Hippocampal formation (tissue), 2 donors: ENCODE measurements around the gene ADAMTS3.
A peak's percentile ranks its signal among the peaks of the same experiment; 100 is the strongest.
"Not testable (repeated sequence)": the region's sequence is repeated elsewhere in the genome, so short reads cannot be mapped to it uniquely, and the experiment has no call there.

Source experiments
- DNase-seq, 2 donors: peaks; one replicate each; lab custom pipeline; 2025; lab: John Stamatoyannopoulos, UW

The ADAMTS3 gene

DNA sequence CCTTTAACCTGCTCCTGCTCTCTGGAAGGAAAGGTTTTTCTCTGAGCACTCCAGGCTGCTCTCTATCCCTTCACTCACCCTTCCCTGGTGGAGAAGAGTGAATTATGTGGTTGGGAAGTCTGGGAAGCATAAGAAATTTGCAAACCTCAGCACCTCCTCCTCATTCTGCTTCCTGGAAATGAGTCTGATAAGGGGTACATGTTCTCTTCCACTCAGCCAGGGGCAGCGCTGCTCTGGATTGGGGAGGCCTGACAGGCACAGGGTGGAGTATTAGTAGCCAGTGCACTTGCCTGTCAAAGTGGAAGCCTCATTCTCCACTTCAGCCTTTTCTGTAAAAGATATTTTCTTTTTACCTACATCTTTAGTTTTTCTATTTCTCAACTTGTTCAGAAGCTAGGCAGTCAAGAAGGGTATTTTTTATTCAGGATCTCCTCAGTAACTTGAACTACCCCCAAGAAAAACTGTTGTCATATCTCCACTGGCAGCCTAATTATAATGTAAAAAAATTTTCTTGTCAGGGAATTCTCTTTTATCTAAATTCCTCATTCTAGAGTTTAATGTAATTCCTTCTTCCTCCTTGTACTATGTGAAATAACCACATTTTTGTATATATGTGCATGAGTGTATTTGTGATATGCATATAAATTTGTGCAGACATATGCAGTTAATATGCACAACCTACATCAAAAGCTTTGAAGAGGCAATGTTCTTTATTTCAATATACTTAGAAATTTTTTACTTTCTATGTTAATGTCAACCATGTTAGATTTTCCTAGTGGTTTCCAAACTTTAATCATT lies 15.3 kb downstream of the ADAMTS3 start:
- no peak for DNase-seq

DNA sequence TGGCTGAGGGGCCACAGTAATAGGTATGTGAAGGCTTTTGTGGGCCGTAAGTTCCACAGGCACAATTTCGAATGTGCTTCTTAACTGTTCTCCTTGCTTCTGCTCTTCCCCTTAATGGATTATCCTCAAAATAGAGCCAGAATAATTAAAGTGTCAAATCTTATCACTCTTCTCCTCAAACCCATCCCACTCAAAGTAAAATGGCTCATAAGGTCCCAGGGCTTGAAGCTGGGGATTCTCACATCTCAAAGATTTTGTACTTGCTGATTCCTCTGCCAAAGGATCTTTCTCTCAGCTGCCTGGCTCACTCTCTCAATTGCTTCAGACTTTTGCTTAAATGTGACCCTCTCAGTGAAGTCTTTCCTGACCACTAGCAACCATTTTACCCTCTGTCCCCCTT lies 16.6 kb downstream of the ADAMTS3 start:
- DNase-seq = no peak

DNA sequence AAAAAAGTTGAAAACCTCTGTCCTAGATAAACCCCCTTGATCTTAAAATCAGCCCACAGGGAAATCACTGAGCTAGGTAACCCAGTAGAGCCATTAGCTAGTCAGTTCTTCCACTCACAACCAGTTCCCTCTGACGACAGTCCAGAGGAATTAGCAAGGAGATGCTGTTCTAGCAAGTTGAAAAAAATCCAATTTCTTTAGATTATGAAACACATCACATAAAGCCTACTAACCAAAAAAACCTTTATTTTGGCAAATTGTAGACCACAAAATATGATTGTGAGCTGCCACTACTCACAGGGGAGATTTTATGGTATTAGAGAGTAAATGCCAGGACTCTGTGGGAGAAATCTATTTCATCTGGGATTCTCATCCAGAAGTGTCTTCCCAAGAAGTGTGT lies 22.6 kb downstream of the ADAMTS3 start:
- no peak for DNase-seq

DNA sequence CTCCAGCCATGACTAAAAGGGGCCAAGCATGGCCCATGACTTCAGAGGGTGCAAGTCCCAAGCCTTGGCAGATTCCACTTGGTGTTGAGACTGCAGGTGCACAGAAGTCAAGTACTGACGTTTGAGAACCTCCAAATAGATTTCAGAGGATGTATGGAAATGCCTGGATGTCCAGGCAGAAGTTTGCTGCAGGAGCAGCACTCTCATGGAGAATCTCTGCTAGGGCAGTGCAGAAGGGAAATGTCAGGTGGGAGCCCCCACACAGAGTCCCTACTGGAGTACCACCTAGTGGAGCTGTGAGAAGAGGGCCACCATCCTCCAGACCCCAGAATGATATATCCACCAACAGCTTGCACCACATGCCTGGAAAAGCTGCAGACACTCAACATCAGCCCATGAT lies 28.3 kb downstream of the ADAMTS3 start:
- DNase-seq = not testable (repeated sequence)

DNA sequence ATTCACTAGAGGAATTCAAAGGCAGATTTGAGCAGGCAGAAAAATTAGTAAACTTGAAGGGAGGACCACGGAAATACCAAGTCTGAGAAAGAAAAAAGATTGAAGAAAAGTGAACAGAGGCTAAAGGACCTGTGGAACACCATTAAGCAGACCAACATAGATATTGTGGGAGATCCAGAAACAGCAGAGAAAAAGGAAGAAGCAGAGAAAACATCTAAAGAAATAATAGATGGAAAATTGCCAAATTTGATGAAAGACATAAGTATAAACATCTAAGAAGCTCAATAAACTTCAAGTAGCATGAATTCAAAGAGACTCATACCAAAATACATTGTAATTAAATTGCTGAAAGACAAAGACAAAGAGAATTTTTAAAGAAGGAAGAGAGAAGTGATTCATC lies 31.0 kb downstream of the ADAMTS3 start:
- no peak for DNase-seq

DNA sequence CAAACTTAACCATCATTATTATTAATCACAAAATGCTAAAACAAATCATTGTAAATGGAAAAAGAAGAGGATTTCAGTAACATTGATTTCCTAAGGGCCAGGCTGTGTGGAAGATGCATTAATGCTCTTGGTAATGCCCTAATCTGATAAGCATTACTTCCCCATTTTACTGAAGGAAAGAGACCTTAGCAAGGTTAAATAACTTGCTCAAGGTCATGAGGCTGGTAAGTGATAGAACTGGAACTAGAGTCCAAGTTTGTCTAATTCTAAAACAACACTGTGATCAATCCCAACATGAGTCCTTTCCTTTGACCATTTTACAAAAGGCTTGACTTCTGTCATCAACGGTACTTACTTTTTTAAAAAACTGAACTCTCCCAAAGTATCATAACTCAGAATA lies 32.6 kb downstream of the ADAMTS3 start:
- DNase-seq = no peak

DNA sequence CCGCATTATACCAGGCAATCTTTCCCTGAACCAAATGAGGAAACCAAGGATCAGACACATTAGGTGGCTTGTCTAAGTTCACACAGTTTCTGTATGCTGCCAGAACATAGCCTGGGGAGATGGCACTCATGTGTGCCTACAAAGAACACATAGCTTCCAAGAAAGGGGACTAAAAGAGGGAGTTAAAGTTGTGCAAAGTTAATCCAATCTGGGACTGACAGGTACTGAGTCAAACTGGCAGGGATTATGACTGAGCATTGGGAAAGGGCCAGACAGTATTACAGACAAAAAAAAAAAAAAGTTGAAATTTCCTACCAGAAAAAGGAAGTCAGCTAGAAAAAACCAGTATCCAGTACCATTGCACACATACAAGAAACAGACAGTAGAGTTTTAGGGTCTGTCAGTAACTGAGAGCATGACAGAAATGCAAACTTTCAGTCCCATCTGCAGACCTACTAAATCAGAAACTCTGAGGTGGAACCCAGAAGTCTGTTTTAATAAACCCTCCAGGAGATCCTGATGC lies 37.2 kb downstream of the ADAMTS3 start:
- no peak for DNase-seq

DNA sequence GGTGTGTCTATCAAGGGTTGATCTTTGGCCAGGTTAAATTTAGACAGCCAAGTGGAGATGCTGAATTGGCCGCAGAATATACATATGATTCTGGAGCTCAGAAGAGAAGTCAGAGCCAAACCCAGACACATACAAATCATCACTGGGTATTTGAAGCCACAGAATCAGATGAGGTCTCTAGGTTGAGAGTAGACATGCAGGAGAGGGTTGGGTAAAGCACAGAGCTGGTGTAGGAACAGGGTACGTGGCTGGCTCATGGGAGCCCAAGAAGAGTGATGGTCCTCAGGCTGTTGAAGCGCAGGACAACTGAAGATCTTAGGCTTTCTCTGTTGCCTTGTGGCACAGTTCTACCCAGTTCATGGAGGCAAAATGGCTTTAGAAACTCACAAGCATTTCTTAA lies 37.7 kb downstream of the ADAMTS3 start:
- no peak for DNase-seq

DNA sequence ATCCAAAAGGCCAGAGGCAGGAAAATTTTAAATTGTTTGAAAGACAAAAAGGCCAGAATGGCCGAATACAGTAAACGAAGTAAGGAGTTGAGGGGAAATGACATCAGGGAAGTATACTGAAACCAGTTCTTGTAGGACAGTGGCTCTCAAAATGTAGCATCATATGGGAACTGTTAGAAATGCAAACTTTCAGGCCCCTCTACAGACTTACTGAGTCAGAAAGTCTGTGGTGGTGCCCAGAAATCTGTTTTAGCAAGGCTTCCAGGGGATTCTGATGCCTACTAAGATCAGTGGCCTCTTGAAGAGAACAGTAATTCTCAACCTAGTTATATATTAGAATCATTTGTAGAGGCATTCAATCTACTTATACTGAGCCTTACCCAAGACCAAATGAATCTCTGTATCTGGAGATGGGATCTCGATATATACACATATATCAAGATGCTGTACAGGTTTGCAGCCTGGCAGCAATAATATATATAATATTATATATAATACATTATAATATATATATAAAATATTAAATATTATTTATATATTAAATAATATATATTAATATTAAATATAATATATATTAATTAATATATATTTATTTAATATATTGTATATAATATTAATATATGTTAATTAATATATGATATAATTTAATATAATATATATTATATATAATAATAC lies 39.7 kb downstream of the ADAMTS3 start:
- DNase-seq = no peak

DNA sequence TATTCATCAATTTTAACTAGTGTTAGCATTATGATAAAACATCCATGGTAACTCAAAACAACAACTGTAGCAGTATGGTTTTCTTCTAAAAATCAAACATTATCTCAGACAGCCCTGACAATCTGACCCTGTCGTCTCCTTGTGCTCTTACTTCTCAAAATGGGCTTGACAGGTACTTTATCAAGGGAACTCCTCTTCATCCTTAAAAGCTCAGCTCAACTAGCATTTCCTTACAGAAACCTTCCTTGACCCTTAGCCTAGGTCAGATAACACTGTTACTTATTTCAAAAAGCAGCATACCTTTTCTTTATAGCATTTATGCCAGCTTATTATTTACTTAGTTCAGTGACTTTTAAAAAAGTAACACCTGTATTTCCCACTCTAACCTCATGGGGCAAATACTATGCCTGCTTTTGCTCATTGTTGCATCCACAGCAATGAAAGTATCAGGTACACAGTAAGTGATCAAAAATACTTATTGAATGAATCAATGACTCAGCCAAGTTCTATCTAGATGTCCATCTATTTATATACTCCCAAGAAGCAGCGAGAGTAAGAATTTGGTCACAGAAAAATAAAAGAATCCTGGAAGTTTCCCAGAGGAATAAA lies 41.9 kb downstream of the ADAMTS3 start:
- no peak for DNase-seq

DNA sequence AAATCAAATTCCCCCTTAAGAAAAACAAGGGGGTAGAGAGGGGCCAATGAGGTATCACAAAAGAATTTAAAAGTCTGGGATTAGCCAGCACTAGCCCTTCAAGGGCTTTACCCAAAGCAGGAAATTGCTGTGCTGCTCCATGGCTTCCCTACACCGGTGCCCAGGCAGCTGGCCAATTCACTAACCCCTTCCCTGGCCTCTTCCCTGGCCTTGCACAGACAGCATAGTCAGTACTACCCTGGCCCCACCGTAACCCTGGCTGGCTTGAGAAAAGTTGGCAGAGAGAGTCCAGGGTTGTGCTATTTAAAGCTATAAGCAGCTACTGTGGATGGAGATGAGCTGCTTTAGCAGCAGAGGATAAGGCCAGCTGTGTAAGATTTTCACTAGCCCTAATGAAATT lies 43.1 kb downstream of the ADAMTS3 start:
- no peak for DNase-seq

DNA sequence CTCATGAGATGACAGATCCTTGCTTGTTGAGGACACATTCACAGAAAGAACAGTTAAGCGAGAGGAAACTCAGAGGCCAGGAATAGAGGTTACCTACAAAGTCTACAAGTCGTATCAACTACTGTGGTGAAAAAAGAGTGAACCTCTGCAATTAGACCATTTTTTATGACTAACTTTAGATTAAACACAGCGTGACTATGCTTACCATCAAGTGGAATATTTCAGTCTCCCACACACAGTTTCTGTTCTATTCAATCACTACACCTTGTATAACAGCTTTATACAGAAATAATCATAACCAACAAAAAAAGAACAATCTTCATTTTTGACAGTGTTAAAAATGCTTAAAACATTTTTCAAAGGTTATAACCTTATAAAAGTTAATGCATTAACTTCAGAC lies 46.6 kb downstream of the ADAMTS3 start:
- no peak for DNase-seq

DNA sequence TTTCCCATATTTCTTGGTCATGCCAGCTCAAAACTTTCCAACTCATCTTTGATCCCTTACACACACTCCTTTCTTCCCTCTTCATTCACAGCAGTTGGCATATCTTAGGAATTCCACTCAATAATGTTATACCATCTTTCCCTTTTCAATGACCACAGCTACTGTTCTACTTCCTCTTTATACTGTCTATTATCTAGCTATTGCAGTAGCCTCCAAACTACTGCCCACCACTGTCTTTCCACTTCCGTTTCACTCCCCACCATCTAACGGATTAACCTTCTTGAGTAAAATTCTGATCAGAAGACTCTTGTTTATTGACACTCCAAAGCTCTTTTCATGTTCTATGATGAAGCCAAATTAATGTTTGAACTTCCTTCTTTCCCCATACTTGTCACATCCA lies 55.8 kb downstream of the ADAMTS3 start:
- DNase-seq = no peak

DNA sequence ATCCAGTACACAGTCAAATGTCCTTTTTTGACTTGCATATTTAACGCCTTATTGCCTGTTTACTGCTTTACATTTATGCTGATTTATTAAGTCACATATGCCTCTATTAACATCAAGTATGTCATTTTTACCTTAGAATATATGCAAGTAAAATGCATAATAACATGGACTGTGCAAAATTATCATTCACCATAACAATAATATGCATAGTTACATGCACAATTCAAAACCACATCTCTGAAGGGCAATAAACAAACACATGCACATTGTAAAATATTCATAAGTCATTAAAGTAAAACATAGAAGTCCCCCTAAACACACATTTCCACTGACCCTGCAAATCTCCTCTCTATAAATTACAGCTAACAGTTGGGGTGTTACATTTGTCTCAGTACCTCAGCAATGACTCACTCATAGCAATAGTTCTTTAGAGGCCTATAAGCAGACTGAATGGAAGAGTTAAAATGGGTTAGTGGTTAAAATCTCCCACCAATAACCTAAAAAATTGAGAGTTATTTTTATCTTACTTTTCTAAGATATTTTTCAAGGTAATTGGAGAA lies 61.1 kb downstream of the ADAMTS3 start:
- no peak for DNase-seq

DNA sequence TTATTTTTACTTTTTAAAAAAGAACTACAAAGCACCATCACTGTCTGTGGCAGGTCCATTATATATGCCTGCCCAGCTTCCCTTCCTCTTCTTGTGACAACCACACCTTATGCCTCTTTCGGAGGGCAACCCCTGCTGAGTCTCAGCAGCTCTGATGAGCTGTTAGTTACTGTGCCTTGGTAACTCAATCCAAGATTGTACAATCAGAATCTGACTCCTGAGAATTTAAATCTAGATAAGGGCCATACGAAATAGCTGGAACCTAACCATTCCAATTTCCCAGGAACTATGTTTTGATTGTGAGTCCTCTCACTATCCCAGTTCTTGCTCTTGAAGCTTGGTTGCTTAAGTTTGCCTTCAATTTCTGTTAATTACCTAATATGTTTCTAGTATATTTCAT lies 61.9 kb downstream of the ADAMTS3 start:
- DNase-seq = no peak

DNA sequence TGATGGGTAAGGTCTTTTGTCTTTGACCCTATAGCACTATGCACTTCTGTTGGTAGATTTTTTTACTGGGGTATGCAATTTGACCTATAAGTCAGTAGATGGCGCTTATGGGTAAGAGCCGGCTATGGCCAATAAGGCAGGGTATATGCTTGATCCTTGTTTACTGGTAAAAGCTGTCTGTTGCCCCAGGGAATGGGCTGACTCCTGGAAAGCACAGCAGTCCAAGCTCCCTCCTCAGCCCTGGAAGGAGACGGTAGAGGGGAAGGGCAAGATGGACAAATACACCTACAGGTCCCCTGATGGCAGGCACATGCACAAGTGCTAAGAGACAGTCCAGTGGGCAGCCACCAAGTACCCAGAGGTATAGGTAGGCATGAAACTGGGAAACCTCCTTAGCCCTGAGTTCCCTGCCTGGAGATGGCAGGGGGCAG lies 63.7 kb downstream of the ADAMTS3 start:
- peak in 1 of 2 donors; percentile 14 for DNase-seq

DNA sequence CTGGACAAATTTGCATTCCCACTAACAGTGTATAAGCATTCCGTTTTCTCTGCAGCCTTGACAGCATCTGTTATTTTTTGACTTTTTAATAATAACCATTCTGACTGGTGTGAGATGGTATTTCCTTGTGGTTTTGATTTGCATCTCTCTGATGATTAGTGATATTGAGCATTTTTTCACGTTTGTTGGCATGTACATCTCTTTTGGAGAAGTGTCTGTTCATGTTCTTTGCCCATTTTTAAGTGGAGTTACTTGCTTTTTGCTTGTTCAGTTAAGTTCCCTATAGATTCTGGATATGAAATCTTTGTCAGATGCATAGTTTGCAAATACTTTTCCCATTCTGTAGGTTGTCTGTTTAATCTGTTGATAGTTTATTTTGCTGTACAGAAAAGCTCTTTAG lies 68.8 kb downstream of the ADAMTS3 start:
- no peak for DNase-seq

DNA sequence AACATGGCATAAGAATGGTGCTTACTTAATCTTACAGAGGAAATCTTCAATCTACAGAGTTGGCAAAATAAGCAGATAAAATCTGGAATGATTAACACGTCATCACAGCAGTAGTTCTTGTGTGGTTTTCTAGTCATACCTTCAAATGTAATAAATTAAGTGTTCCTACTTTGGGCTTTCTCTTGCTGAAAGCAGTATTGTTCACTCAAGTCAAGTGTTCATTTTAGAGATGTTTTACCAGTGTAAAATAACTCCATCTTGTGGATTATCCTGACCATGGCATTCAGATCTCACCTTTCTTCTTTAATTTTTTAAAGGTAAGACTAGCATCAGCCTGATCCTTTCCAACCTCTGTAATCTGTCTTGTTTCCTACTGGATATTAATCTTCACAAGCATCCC lies 72.9 kb downstream of the ADAMTS3 start:
- no peak for DNase-seq

DNA sequence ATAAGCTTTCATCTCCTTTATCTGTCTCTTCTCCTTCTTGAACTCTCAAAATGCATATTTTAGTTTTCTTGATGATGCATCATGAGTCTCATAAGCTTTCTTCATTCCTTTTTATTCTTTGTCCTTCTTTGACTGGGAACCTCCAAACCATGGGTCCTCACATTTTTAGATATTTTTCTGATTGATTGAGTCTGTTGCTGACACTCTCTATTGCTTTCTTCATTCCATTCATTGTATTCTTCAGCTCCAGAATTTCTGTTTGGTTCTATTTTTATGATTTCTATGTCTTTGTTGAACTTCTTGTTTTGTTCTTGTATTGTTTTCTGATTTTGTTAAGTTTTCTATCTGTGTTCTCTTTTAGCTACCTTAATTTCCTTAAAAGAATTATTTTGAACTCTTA lies 74.9 kb downstream of the ADAMTS3 start:
- no peak for DNase-seq

DNA sequence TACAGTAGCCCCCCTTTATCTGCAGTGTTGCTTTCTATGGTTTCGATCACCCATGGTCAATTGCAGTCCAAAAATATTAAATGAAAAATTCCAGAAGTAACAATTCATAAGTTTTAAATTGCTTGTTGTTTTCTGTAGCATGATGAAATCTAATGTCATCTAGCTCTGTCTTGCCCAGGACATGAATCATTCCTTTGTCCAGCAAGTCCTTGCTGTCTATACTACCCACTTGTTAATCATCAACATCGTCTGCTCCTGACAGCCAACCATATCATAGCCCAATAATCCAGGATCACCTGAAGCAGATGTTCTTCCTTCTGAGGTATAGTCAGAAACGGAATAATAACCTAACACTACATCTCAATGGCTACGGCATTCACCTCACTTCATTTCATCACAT lies 79.8 kb downstream of the ADAMTS3 start:
- DNase-seq = no peak

DNA sequence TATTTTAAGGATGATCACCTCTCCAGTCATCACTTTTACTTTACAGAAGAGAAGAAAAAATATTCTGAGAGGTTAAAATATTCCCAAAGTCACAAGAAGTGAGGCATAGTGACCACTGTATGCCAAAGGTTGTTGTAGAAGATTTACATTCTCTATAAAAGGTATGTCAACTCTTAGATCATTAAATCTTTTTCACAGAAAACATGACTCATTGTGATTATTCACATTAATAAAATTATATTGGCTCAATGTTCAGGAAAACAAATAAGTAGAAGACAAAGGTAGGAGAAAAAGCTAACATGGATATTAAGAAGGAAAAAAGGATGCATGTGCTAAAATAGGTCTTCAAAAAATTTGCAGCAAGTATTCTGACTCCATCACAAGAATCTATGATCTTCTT lies 82.0 kb downstream of the ADAMTS3 start:
- no peak for DNase-seq

DNA sequence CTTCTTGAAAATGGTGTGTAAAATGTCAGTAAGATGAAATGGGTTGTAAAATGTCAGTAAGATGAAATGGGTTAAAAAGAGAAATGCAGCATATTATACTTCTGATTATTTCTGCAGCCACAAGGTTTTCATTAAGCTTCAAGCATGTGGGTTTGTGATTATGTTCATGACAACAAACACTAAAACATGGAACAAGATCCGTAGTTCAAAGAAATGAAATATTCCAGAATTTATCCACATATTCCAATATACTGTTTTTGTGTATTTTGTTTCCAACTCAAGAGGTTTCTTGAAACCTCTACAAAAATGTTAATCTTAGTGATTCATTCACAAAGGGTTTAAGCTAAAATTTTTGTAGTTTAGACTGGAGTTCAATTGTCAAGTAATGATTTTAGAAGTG lies 84.0 kb downstream of the ADAMTS3 start:
- no peak for DNase-seq

DNA sequence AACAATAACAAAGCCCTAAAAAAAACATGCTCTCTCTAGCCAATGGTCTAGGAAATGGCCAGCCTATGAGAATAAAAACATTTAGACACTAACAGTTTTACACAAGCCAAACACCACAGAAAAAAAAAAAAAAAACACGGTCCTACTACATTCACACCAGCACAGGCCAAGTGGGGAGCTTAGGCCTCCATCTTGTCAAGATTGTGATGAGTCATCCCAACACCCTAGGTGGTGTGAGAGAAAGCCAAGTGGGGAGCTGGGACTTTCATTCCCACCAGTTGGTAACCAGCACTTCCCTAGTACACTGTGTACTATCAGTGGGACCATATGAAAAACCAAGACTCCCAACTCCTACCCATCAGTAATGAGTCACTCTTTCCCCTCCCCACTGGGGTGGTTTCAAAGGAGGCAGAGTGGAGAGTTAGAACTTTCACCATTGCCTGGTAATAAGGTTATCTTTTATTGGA lies 95.6 kb downstream of the ADAMTS3 start:
- DNase-seq = no peak
